Measurements from ENCODE around the gene MECP2. TPM values are rescaled to one million over a fixed set of nuclear protein-coding genes. Genes with fewer than 3 reads are reported as not detected.

Gene MECP2
- polyA plus RNA-seq, 10 donors, result 16.0 to 26.0 (median 19.9) TPM

Other genes with a start within 250 kb of the MECP2 start
- gene L1CAM, start 211.5 kb downstream of the MECP2 start, polyA plus RNA-seq (ENCODE audit: insufficient read length in 10 of 10), result 1 to 10 TPM; 1.8 to 7.4 (median 3.0) TPM
- gene AVPR2, start 193.0 kb downstream of the MECP2 start, polyA plus RNA-seq (ENCODE audit: insufficient read length in 10 of 10), result 1 to 10 TPM in 3 of 10 donors, under 1 TPM in 7; 0.48 to 1.2 (median 0.76) TPM
- 10 to 100 TPM; 14.7 to 28.5 (median 19.5) TPM for gene ARHGAP4, start 171.5 kb downstream of the MECP2 start, polyA plus RNA-seq (ENCODE audit: insufficient read length in 10 of 10)
- gene NAA10, start 162.7 kb downstream of the MECP2 start, polyA plus RNA-seq (ENCODE audit: insufficient read length in 10 of 10), result 10 to 100 TPM; 58.4 to 69.5 (median 61.9) TPM
- 1 to 10 TPM; 1.9 to 6.5 (median 3.0) TPM for gene RENBP, start 153.1 kb downstream of the MECP2 start, polyA plus RNA-seq (ENCODE audit: insufficient read length in 10 of 10)
- gene HCFC1, start 125.9 kb downstream of the MECP2 start, polyA plus RNA-seq (ENCODE audit: insufficient read length in 10 of 10), result 10 to 100 TPM; 24.8 to 41.3 (median 32.2) TPM
- gene TMEM187, start 125.0 kb downstream of the MECP2 start, polyA plus RNA-seq (ENCODE audit: insufficient read length in 10 of 10), result 1 to 10 TPM; 2.6 to 7.9 (median 5.4) TPM
- 10 to 100 TPM; 32.5 to 61.0 (median 46.7) TPM for gene IRAK1, start 77.8 kb downstream of the MECP2 start, polyA plus RNA-seq (ENCODE audit: insufficient read length in 10 of 10)
- gene OPN1LW, start 46.5 kb upstream of the MECP2 start, polyA plus RNA-seq (ENCODE audit: insufficient read length in 10 of 10), result not detected
- not detected for gene OPN1MW, start 84.9 kb upstream of the MECP2 start, polyA plus RNA-seq (ENCODE audit: insufficient read length in 10 of 10)
- gene OPN1MW2, start 122.0 kb upstream of the MECP2 start, polyA plus RNA-seq (ENCODE audit: insufficient read length in 10 of 10), result not detected
- gene OPN1MW3, start 159.9 kb upstream of the MECP2 start, polyA plus RNA-seq (ENCODE audit: insufficient read length in 10 of 10), result not detected
- not detected for gene TEX28, start 197.4 kb upstream of the MECP2 start, polyA plus RNA-seq (ENCODE audit: insufficient read length in 10 of 10)
- under 1 TPM in 8 of 10 donors, not detected in 2; 0.08 to 0.72 (median 0.27) TPM for gene TKTL1, start 198.1 kb upstream of the MECP2 start, polyA plus RNA-seq (ENCODE audit: insufficient read length in 10 of 10)

Measured in muscle of back (tissue), 10 donors.